NOMO-1 treated with DMSO at 0.1 percent for 48 hours (cell line): ENCODE data around the gene ELFN2.
"Not testable (repeated sequence)": the region's sequence is repeated elsewhere in the genome, so short reads cannot be mapped to it uniquely, and the experiment has no call there.

ENCODE experiments used
- DNase-seq: peaks from one replicate; lab custom pipeline; 2025; ENCODE audit not compliant: unreplicated experiment; lab: John Stamatoyannopoulos, UW

ELFN2 gene

DNA sequence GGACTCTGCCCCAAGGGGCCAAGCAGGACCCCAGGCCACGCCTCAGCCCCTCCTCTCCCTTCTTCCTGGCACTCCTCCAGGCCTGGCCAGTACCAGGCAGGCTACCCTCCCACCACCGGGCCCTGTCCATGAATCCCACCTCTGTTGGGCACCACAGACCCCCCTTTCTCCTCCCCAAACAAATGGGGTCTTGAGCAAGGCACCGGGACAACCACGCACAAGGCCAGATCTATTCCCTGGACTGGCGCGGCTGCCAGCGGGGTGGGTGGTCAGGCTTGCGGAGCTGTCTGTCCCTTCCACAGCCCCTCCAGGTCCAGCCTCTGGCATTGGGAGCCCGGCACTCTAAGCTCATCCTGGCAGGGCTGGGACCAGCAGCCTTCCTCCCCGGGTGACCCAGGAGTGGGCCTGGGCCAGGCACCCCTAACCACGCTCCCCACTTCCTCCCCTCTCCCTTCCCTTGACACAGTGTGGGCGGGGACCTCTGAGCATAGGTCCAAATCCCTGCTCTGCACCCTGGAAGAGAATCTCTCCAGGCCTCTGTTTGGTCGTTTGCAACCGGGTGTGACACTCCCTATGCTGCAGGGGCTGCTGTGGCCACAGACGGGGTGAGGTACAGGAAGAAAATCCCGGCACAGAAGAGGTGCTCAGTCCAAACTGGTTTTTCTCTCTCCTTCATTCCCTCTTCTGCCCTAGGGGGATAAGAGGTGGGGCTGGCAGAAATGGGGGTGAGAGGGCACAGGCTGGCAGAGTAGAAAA is 14.6 kb downstream of the ELFN2 start:
- no peak for DNase-seq

DNA sequence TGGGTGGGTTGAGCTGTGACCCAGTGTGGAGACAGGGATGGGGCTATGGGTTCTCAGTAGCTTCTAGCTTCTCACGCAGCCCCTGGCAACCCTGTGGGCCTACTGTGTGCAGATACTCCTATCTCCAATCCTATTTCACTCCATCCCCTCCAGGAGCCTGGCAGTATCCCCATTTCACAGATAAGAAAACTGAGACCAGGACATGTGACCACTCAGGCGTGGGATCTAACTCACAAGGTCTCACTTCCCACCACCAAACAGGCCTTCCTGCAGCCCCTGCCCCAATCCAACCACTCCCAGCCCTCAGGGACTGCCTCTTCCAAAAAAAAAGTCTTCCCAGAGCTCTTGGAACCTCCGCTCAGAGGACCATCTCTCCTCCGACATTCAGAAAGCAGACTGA is 15.6 kb downstream of the ELFN2 start:
- no peak for DNase-seq

DNA sequence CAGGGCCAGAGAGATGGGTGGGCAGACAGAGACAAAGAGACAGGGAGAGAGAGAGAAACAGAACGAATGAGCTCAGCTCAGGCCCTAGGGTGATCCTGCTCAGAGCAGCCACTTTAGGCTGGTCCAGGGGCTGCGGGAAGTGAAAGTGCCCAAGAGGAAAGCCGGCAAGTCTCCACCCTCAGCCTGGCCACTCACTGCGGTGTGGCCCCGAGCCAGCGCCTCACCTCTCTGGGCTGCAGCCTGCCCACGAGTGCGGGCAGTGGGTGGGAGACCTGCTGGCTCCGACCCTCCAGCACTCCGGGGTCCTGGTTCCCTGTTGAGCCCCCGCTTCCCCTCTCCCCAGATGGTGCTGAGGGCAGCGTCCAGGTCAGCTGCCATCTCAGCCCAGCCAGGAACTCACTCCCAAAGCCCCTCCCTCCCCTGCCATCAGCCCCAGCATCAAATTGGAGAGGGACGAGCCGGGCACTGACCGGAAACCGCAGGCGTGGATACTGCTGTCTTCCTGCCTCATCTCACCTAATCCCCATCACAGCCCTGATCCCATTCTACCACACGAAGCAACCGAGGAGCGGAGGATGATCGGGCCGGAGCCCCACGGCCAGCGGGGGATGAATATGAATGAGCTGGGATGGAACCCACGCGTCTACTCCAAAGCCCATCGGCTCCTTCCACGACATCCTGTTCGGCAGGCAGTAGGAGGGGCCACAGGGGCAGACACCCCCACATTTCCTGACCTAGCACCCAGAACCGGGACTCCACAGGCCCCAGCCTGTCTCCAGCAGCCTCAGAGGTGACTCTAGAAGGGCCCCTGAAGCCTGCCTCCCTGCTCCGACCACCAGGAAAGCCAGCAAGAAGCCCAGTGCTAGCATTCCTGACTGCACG is 16.9 kb downstream of the ELFN2 start:
- DNase-seq, result peak; percentile 51

DNA sequence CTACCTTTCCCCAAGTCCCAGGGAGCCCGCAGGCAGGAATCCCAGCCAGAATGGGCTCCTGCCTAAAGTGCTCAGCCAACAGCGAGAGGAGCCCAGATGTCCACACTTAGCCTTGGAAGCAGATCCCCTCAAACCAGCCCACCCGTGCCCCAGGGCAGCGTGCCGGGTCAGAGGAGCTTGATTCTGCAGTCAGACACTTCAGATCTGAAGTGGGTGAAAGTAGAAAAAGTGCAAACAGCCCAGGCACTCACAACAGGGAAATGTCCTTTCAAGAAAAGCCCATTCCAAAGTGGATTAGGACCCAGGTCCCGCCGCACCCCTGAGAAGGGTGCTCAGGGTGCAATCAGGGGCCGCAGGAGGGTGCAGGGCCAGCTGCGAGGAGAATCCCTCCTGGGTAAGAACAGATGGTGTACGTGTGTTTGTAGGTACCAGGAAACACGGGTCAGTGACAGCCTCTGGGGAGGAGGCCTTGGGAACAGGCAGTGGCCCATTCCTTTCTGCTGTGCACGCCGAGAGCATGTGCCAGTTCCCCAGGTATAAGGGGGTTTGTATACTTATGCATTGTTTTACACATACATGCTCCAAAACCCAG is 17.7 kb downstream of the ELFN2 start:
- DNase-seq, result no peak

DNA sequence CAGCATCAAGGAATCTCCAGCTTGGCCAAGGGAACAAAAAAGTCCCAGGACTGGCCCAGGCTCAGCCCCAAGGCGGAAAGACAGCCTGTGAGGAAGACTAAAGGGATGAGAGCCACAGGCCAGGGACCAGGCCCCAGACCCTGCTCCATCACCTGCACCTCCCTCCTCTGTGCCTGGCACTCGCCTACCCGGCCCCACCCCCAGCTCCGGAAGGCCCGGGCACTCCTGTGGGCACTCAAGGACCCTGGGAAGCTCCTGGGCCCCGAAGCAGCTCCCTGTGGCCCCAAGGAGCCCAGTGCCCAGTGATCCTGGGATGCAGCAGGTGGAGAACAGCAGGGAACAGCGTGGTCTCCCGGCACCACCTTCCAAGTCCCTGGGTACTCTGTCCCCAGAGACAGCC is 18.2 kb downstream of the ELFN2 start:
- no peak for DNase-seq

DNA sequence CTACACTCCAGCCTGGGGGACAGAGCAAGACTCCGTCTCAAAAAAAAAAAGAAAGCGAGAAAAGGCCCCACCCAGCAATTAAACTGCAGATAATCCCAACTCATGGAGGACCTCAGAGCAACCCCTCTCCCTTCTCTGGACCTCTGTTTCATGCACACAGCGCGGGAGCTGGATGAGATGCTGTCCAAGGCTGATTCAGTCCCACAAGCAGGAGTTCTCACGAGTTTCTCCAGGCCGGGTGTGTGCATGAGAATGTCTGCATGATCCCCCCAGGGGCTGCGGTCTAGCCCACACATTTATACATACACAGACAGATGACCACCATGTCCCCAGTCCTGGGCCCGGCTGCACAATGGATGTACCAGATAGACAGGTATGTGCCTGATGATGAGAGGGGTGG is 19.4 kb downstream of the ELFN2 start:
- no peak for DNase-seq

DNA sequence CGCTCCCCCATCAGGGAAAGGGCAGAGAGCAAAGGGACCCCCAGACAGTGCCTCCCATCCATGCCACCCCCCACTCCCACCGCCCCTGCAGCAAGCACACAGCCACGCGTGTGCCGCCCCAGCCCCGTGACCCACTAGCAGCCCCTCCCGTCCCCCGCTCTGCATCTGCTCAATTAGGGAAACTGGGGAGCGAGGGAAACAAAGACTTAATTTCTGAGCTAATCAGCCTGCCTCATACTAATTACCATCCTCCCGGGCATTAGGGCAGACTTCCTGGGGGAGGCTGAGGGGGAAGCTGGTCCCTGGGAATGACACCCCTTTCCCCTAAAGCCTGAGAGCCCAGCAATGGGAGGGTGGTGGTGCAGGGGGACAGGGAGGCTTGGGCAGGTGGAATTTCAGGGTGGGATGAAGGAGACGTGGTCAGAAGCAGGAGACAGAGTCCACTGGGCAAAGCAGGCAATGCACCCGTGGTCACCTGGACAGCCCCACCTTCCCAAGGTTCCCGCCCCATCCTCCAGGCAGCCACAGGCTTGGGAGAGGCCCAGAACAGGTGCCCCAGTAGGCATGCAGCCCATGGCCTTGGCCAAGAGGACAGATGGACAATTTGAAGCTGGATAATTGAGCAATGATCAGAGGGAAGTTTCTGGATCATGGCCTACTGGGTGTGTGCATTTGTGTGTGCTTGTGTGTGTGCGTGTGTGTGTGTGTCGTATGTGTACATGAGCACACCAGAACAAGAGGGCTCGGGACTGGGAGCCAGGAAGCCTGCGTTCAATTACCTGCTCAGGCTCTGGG is 20.6 kb downstream of the ELFN2 start:
- DNase-seq, result no peak

DNA sequence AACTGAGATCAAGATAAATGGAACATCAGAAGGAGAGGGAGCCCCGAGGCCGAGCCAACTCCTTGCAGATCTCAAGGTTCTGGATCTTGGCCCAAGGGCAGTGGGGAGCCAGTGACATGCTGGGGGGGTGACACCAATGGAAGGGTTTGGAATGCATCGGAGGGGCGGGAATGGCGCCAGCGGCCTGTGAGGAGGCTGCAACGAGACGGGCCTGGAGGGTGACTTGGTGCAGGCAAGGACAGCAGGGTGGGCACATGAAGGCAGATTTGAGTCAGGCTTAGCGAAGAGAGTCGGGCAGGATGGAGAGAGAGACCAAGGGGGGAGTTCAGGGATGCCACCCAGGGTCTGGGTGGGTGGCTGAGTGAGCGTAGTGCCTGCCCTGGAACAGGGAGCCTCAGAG is 23.2 kb downstream of the ELFN2 start:
- no peak for DNase-seq

DNA sequence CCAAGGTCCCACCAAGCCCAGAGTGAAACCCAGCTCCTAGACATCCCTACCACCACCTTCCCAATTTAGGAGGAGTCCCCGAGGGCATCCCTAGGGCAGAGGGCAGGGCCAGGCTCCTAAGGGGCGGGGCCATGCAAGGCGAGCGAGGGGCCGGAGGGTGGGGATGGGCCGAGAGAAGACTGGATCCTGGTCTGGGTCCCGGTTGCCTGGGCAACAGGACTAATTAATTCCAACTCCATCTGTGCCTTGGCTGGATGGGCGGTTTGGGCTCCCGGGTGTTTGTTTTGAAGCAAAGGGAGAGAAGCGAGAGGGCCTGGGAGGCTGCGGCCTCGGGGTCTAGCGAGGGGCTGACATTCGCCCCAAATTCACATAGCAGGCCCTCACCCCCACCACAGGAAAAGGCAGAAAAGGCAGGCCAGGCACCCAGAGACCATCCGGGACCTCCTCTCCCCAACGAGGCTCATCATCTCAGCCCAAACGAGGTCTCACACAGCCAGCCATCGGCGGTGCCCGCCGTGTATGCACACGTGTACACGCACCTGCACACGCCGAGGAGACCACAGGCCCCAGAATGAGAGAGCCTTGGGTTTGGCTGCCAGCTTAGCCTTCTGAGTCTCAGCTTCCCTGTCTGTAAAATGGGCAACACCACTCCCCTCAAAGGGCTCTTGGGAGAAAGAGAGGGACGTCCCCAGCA is 23.9 kb downstream of the ELFN2 start:
- no peak for DNase-seq

DNA sequence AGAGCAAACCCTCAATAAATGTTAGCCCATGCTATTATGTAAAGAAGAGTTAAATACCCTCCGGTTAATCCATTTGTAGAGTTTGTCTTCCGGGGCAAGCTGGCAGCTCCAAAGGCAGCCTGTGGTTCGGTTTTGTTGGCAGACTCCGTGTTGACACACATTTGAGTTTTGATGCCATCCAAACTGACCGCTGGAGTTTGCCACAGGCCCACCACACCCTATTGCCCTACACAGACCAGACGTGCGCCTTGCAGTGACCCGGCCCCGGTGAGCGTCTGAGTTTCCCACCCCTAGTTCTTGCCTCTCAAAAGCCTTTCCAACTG is 25.1 kb downstream of the ELFN2 start:
- DNase-seq, result no peak

DNA sequence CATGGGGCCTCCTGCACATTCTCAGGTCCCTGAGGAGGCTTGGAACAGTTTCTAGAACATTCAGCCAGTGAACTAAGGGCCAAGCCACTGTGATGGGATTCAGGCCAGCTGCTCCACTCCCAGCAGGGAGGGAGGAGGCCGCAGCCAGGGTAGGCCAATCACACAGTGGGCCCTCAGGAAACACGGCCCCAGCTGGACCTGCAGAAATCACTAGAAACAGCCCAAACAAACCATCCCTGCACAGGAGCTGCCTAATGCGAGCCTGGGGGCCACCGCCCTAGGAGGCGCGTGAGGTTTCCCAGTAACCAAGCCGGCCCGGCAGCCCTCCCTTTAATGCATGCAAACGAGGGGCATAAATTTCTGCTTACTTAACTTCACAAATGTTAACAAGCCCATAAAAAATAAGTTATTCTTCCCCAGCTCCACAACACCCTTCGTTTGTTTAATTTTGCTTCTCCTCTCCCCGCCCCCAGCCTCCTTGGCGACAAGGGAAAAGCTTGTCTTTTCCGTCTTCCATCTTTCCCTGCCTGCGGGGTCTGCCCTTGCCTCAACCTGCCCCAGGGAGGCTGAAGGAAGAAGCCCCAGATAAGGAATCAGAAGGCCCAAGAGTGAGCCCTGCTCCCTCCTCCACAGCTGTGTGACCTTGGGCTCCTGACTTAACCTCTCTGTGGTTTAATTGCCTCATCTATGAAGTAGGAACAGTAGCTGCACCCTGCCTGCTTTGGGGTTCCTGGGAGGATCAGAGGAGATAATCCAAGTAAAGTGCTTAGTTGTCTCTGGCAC is 25.7 kb downstream of the ELFN2 start:
- no peak for DNase-seq

DNA sequence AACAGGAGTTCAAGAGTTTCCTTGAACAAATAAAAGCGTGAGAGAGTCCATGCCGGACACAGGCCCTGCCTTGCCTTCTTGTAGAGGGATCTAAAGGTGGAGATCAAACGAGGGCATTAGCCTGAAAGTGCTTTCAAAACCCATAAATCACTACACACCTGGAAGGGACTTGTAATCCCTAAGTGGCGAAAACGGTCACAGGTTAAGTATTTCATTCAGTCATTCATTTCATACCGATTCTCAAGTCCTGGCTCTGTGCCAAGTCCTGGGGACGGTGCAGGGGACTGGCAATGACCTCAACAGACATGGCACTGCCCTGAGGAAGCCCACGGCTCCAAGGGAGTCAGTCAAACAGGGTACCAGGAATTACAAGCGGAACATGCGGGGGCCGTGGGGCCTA is 26.6 kb downstream of the ELFN2 start:
- DNase-seq, result no peak

DNA sequence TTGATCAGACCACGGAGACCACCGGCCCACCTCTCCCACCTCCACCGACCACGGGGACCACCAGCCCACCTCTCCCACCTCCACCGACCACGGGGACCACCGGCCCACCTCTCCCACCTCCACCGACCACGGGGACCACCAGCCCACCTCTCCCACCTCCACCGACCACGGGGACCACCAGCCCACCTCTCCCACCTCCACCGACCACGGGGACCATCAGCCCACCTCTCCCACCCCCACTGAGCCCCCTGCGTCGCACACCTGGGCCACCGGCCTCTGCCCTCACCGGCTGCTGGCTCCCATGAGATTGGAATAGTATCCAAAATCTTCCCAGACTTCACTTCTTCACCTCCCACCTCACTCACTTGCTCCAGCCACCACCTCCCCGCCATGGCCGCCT is 27.8 kb downstream of the ELFN2 start:
- DNase-seq, result not testable (repeated sequence)

DNA sequence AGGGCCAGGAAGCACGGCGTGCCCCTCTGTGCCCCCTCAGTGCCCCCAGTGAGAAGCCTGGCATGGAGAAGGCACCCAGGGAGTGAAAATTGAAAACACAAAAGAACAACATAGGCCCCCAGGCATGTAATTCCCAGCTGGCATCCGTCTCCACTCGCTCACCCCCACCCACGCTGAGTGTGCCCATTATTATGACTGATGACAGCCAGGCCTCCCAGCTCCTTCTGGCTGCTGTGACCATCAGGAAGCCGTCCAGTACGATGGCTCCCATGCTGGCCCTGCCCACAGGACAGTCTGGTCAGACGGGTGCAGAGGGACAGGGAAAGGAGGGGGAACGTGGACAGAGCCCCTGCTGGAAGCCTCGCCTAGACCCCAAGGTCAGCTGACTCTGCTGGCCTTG is 30.1 kb downstream of the ELFN2 start:
- no peak for DNase-seq

DNA sequence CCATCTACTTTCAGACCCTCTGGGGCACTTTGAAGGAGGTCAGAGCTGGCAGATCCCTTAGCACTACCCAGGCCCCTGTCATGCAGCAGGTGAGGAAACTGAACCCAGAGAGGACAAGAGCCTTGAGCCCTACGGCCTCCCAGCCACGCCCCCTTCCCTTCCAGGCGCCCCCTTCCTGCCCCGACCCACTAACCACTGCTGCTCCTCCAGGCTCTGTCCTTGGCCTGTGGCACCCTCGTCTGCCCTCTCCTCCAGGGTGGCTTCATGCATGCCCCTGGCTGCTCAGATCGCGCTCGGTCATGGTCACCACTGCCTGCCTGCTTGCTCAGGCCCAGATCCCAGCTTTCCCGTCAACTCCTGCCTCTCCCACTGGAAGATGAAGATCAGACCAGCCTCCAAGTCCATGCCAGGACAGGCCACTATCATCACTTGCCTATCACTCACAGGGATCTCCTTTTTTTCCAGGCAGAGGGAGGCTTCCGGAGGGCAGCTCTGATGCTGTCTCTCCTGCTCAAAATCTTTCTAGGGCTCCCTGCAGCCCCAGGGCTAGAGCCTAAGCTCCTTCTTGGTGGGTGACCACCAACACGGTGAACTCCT is 30.7 kb downstream of the ELFN2 start:
- DNase-seq, result no peak

DNA sequence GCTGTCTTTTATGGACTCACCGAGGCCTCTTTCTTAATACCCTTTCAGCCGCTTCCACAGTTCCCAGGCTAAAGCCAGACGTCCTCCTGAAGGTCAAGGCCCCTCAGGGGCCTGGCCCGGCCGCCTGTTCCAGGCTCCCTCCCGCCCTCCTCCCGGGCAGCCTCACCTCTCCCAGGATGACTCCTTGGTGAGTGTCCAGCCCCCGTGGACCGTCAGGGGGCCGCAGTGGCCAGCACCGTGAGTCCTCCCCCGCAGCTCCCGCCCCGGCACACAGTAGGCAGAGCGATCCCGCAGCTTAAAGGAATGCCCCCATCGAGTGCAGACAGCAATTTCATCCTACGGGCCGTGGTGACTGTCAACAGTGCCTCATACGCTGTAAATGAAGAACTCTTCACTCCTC is 32.9 kb downstream of the ELFN2 start:
- no peak for DNase-seq

DNA sequence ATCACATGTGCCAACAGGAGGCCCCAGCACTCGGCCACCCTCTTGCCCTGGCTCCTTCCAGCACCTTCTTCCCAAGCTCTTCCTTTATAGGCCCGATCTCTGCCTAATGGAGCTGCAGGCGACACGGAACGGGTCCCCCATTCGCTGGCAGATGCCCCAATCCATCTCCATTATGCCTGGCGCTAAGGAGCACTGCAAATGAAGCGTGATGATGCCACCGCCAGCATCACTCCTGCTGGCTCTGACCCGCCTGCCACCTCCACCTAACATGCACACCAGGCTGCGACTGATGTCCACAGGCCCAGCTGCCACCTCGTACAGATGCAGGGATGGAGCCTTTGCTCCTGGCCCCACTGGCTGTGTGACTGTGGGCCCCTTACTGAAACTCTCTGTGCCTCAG is 33.5 kb downstream of the ELFN2 start:
- no peak for DNase-seq

DNA sequence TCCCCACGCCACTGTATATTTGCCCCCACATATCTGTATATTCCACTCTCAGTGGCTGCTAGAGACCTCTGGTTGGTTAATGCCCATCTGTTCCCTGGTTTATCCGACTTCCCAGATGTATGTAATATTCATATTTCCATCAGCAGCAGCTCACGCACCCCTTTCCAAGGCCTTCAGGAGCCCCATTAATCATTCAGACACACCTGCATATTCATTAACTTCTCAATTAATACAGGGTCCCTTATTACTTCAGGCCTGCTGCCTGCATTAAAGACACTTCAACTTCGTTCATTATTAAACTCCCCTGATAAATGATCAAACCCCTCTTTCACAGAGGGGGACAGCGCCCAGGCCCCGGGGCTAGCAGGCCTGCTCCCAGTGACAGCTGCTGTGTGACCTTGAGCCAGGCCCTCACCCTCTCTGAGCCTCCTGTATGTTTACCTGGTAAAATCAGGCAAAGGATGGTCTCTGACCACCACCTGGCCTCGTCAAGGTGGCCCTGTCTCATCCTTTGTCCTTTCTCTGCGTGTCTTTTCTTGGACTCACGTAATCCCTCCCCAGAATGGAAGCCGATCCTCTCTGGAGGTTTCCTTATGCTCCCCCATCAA is 34.5 kb downstream of the ELFN2 start:
- DNase-seq, result no peak

DNA sequence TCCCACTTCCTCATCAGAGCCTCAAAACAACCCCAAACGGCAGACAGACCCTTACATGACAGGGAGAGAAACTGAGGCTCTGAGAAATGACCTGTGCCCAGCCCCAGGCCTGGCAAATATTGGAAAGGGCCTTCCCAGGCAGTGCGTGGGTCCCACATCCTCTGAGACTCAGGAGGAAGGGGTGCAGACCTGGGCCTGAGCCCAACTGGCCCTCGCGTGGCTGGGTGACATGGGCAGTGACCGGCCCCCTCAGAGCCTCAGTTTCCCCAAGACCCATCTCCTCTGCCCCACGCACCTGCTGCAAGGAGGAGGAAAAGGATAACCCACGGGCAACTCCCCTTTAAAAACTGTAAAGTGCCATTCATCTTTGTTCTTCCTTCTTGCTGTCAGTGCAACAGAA is 35.6 kb downstream of the ELFN2 start:
- DNase-seq, result no peak
